ENCODE data around the gene TFAP2A.

TFAP2A gene

DNA sequence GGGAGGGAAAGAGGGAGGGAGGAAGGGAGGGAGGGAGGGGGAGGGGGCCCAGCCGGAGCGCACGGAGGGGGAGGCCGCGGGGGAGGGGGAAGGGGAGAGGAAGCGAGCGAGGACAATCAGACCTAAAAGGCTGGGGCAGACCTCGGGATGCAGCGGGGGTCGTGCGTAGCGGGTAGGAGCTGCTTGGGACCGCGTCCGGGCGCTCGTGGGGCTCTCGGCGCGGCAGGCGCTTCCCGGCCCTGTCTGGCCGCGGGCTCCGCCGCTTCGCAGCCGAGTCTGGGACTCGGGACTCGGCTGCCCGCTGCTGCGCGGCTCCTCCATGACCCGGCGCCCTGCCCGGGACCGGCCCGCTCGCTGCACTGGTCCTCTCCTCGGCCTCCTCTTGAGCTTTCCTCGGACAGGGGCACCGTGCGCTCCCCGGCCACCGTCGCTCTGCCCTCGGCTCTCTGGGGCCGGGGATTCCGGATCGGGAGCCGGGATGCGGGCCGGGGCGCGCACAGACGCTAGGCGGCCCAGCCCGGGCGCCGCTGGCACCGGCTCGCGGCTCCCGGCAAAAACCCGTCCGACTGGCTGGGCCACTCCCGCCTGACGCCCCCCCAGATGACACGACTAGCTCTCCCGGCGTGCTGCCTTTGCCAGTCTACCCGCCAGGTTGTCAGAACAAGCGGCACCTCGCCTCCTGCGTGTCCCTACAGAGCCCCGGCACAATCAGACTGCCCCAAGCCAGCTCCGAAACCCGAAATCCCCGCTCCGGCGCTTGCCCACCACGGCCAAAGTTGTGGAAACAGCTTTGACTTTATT, 2.2 kb downstream of the TFAP2A start:
- no peak for FAIRE-seq

DNA sequence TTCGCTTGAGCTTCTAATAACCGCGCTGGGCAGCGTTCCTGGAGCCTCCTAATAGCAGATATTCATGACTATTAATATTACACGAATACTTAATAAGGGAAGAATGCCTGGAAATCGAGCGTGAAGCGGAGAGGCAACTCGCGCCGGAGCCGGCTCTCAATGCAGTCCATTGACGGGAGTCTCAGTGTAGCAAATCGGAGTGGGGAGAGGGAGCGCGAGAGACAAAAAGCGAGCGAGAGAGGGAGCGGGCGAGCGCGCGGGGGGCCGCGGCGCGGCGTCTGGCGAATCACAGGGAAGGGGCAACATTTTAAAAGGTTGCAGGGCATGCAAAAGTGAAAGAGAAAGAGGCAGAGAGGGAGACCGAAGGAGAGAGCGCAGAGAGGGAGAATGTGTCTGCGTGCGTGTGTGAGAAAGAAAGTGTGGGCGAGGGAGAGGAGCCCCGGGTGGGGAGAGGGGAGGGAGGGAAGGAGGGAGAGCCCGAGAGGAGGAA, 2.9 kb downstream of the TFAP2A start:
- FAIRE-seq = no peak

DNA sequence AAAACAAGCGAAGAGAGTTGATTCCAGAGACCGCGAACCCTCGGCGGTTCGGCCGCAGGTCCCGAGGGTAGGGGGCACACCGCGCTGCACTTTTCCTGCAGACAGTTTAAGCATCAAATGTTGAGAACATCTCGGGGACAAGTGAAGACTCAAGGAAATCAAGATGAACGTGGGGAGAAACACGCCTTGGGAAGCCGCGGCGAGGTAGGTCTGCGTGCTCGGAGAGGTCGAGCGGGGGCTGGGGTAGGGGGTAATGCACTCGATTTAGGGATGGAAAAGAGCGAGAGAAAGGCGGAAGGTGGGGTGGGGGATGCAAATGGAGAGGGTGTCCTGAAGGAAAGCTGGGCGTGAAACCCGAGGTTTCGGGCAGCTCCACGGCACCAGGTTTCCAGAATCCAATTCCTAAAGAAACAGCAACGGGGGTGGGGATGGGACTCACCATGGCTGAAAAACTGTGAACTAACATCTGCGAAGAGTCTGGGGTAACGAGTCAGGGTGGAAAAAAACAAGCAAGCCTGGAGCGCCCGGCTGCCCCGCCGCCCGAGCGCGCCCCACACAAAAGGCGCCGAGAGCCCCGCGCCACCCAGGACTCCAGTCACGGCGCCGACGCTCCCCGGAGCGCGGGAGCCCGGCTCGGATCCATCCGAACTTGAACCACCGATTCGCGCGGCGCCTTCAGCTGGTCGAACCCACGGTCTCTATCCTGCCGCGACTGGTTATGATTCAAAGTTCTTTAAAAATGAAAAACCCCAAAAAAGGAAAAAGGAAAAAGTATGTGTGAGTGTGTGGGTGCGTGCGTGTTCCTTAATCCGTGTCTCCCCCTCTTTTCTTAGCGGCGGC, 3.5 kb downstream of the TFAP2A start:
- no peak for FAIRE-seq

DNA sequence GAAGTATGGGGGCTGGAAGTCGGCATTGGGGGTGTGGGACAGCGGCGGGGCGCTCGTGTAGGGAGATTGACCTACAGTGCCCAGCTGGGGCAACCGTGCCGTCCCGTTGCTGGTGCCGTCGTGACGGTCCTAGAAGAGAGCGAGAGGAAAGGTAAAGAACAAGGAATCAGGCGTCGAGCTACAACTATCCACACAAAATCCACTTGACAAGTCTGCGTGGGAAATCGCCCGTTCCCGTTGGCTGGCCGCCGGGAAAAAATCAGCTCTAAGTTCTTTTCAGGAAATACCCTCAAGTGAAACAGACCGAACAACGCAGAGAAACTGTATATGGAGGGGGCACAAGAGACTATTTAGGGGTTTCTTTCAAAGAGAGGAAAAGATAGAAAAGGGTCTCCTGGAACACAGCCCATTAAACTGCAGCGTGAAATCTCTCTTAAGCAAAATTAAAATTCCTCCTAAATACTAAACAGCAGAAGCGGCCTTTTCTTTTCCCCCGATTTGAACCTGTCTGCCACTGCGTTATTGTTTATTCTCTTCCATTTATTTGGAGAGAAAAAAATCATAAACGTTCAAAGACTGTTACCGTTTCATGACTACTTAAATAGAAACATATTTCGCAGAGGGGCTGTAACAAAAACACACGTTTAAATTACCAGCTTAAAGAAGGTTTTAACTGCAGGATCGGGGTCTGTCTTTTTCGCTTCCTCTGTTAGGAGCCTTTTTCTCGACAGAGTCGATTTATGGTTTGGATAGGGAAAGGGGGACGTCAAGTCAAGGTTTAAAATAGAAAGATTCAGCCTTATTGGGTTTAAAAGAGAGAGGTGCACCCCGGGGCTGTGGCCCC, 4.4 kb downstream of the TFAP2A start:
- FAIRE-seq = no peak

DNA sequence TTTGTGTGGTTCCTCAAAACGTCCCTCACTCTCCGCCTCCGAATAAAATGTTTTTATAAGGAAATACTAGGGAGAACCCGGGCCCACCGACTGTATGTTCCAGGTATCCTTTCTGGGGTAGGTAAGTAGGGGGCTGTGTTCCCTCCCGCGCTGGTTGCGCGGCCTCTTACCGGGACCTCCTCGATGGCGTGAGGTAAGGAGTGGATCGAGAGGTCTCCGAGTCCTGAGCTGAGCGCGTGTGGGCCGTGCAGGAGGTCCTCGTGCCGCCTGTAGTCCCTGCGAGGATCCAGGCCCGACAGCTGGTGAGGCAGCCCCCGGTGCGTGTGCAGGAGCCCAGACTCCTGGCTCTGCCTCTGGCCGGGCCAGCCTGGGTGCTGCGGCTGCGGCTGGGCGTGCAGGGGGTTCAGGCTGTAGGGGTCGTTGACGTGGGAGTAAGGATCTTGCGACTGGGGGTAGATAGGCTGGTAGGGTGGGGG, 5.1 kb downstream of the TFAP2A start:
- FAIRE-seq = no peak

DNA sequence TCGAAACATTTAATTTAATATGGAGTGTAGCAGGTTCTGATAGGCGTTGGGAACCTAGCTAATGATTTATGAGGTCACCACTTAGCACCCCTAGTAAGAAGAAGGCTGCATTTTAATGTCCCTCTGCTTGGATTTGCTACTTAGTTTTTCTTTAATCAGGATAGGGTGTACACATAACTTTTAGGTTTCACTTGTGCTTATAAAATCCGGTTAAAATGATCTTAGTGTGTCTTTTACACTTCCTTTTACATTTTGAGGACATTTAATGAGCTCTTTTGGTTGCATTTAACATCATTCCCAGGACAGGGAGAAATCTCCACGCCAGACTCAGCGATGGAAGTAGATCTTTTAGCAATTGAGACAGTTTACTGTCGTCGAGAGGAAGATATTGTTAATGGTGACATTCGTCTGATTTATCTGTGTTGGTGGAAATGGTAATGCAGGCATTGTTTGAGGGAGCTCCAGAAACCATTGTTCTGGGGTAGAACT, 5.6 kb downstream of the TFAP2A start:
- no peak for FAIRE-seq

DNA sequence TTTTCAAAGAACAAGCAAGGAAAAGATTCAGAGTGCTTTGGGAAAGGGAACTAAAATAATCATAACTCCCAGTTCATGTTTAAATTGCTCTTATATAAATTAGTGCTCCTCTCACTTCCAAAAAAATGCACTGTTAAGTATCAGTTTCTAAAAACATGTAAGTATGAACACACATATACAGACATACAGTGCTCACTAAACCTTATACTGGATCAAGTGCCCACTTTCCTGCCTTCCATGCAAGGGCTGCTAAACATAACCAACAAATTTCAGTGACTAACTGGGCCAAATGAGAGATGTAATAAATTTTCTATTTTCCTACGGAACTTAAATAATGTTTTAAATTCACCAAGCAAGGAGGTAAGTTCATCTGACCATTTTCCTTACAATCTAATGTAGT, 6.4 kb downstream of the TFAP2A start:
- no peak for FAIRE-seq

DNA sequence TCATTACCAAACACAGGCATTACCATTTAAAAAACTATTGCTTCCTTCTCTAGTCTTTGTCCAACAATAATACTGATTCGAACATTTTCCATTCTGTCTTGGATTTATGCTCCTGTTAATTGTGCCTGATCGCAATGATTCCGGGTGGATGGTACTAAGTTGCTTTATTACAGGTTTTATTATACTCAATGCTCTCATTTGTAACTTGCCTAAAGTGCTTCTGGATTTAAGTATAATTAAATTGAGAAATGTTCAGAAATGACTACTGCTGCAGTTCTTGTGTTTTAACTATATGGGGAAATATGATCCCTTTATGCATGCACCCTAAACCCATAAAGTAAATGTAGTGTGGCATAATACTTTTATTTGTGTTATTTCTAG, 7.2 kb downstream of the TFAP2A start:
- no peak for FAIRE-seq

DNA sequence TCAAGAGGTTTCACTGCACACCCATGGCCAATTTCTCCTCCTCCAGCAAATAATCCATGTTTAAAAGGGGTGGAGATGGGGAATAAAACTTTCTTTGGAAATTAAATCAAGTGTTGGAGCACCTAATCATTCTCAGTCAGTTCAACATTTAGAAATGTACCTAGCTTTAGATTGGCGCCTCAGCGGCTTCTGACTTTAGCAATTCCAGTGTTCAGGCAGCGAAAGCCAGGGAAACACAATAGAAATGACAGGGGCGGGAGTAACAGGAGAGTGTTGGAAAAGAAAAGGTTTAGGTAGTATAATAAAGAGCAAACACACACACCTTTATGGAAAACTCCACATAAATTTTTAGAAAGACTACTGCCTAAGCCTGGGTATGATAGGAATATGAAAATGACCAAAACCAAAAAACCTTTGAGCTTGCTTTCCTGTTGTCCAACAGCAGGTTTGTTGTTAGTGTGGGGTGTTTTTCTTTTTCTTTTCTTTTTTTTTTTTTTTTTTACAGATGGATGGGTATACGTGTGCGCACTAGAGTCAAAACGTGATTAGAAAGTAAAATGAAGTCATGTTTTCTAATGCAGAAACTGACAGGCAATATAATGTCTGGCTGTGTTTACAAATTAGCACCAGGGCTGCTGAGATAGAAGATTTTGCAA, 7.7 kb downstream of the TFAP2A start:
- FAIRE-seq = no peak

DNA sequence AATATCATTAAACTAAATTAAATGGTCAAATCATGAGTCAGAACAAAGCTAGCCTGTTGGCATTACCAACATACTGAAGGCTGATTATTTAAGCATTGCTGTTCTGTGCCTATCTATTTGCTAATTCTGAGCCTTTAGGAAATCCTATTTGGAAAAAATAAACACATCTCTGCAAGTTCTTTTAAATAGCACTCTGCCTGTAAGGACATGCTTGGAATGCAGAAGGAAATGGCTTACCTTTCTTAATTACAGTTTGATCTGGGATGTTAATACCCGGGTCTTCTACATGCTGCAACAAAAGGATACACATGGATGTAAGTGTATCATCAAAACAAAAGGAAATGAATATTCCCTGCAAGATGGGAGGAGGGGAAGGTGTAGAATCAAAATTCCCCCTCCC, 8.3 kb downstream of the TFAP2A start:
- FAIRE-seq = no peak

DNA sequence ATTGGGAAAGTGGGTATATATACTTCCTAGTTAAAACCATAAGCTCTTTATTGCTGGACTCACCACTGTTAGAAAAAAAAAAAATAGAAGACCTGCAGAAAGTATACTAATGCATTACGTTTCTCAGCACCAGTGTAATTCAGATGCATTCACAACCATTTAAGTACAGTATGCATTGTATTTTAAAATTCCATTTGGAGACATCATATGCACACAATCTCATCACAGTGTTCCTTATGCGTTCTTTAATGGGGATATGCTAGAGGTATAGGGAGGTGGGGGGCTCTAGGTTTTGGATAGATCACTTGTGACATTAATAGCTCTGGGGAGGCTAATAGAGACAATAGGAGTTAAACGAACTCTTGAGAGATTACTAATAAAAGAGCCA, 9.4 kb downstream of the TFAP2A start:
- FAIRE-seq = no peak

DNA sequence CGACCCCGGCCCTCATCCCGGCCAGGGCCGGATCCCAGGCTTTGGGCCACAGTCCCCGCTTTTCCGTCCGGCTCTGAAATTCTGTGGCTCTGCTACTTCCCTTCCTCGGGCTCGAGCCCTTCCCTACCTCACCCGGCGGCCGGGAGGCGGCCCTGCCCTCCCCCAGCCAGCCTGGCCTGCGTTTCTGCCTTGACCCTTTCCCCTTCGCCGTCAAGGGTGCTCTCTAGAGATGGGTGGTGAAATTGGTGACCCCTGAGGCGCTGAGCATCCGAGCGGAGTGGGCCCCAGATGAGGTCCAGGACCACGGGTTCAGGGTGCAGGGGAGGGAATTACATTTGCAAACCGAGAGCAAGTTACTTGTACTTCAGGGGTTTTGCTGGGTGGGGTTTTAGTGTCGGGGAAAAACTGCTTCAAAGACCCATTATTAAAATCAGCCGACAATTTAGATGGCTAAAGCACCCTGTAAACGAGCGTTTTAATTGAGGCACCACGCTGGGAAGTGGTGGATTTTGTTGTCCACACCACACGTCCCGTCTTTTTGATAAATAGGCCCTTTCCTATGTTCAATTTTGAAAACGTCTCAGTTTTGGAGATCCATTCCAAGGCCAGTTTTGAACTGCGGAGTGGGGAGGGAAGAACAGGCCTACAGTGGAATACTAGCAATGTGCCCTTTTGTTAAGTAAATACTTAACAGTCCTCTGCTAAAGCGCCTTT, 9.9 kb downstream of the TFAP2A start:
- FAIRE-seq = no peak

DNA sequence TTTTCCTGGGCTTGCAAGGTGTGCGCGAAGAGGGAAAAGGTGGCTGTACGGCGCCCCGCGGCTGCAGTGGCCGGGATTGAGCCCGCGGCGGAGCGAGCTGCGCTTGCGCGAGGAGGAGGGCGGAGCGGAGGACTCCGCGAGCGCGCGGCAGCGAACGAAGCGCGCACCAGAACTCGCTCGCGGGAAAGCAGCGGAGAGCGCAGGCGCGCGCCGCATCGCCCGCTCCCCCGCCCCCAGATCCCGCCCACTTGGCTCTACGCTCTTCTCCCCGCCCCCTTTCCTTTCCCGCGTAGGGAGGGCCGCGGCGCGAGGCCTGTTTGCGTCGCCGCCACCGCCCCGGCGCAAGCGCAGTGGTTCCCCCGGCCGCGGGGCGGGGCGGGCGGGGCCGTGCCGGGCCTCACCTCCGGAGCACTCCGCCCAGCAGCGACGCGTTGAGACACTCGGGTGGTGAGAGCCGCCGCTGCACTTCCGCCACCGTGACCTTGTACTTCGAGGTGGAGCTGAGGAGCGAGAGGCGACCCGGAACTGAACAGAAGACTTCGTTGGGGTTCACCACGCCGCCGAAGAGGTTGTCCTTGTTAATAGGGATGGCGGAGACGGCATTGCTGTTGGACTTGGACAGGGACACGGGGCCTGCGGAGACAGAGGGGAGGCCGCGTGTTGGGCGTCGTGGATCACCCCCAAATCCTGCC, 10.6 kb downstream of the TFAP2A start:
- no peak for FAIRE-seq

DNA sequence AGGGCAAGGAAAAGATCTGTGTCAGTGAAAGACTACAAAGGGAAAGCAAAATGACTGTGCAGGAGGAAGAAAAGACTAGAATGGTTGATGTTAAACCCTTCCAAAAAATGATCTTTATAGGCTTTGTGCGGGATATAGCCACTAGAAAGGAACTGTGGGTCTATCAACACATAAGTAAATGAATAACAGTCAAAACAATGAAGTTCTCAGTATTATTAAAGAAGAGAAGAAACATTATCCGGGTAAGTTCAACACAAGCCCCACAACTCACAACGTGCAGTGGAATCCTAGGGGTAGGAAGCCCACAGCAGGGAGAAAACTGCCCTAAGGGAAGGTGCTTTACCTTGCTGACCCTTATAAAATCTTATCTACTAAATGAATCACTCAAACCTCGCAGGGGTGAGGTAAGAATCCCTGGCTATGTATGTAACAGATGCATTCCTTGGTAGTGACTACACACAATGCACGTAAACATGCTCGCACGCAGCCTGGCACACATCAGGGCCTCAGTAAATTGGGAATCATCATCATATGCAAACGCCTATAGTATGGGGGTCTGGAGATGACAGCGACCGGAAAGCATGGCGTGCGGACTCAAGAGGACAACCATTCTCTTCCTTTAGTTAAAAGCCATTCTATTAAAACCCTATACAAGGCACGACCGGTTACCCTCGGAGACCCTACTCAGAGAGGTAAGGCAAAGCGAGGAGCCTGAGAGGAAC, 11.3 kb downstream of the TFAP2A start:
- FAIRE-seq = no peak

DNA sequence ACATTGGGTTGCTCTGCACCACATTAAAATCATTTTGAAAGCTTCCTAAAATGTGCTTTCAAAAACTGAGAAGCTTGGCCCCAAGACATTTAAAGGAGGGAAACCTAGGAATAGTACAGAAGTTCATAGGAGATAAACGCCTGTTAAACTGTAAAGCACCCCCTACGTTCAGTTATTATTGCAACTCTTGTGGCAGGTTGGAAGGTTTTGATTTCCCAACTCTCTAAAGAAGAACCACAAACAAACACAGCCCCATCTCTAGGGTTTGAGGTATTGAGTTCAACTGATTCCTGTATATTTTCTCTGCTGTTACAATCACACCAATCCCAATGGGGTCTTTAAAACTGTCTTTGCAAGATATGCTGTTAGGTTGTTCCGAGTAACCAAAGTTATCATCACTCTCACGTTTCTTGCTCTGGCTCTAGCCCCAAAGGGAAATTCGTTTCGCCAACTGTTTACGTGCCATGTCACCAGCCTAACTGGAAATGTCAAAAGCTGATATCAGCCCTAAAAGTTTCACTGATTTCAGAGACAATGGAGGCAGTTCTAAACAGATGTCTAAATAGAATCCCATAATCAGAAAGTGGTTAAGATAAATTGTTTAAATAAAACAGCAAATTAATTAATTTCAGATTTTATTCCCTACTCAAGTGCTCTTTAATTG, 12.1 kb downstream of the TFAP2A start:
- FAIRE-seq = no peak

DNA sequence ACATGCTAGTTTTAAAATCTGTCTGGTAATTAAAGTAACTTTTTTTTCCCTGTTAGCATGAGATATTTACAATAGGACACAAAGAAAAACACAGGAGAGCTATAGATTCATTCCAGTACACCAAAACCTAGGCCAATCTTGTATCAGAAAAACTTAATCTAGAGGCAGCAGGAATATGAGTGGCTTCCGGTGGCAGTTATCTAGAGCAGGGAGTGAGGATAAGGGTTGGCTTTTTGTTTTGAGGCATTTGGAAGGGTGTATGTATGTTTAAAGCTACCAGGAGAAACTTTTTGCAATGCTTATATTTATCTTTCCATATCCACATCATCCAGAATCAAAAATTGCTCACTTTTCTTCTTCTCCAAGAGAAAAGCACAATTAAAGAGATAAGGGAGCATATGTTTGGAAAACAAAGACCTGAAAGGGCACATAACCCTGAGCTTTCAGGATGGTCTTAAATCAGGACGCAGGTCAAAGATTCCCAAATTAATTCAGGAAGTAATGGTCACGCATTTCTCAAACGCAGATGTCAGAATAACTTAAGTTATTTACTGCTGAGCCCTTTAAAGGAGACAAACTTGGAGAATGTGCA, 13.1 kb downstream of the TFAP2A start:
- no peak for FAIRE-seq

DNA sequence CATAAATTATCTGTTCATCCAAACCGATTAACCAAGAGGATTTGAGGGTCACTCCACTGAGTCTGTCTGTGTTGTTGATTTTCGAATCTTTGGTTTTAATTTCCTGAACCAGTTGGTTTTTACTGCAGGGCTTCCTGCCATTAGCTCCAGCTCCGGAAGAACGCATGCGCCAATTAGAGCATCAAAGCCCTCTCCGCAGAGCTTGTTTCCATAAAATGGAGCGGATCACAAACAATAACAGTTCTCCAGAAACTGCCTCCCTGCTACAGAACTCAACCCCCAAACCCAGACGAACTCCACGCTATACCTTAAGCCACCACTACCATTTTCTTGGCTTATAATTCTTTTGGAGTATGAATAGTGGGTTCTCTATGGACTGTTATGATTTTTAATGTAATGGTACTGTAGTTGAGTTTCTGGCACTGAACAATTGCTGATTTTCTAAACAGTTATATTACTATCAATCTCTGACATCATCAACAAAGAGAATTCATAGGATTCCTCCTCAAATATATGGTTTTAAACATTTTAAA, 13.8 kb downstream of the TFAP2A start:
- FAIRE-seq = no peak

DNA sequence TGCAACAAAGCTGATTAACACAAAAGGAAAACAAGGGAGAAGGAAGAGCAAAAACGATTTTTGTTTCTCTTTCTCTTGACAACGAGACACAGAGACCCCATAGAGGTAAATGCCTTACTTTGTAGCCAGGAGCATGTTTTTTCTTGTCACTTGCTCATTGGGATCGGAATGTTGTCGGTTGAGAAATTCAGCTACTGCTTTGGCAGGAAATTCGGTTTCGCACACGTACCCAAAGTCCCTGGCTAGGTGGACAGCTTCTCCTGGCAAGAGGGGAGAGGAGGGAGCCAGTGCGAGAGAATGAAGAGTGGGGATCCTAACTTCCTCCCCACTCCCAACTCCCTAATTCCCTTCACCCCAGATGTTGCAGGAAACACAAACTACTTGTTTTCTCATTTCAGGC, 14.5 kb downstream of the TFAP2A start:
- no peak for FAIRE-seq

DNA sequence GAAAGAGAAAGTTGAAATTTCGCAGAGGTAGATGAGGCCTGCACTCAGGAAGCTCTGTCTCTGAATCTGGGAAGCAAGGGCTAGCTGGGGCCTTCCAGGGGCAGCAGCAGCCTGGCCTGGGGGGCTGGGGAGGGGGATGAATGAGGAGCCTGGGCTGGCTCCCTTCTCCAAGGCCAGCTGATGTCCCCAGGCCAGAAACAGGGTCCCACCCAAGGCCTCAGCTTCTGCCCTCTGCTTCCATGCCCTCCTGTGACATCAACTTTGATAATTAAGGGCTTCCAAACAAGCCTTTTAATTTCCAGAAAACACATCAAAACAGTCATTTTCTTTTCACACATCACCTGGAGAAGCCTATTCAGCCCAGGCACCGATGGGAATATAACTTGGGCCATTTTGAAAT, 15.4 kb downstream of the TFAP2A start:
- FAIRE-seq = no peak
